Testis (tissue), 3 donors: ENCODE measurements around the gene TMEM273. TPM values are rescaled to one million over a fixed set of nuclear protein-coding genes. Genes with fewer than 3 reads are reported as not detected.

Experiments used
- DNase-seq: peaks from one replicate; pipeline ENCODE4 v3.0.0-alpha.2; 2019
- H3K27ac ChIP-seq, 2 donors: fragments of 200-600 bp; sonication (generic); one replicate each; pipeline ENCODE4 v1.5.1; 2019
- H3K27me3 ChIP-seq: fragments of 200-600 bp; sonication (generic); one replicate; pipeline ENCODE4 v1.5.1; 2019
- H3K36me3 ChIP-seq: fragments of 200-600 bp; sonication (generic); one replicate; pipeline ENCODE4 v1.5.1; 2017; ENCODE audit warnings: low read depth; ENCODE audit errors: missing control alignments
- H3K4me1 ChIP-seq: fragments of 200-600 bp; sonication (generic); one replicate; pipeline ENCODE4 v1.5.1; 2019
- H3K4me3 ChIP-seq, 2 donors: fragments of 200-600 bp; sonication (generic); one replicate each; pipeline ENCODE4 v1.5.1; 2017 to 2019
- H3K9me3 ChIP-seq: fragments of 200-600 bp; sonication (generic); one replicate; pipeline ENCODE4 v1.5.1; 2017
- CTCF ChIP-seq, 3 experiments: fragments of 450-650 bp in 2 of 3; fragments of 200-600 bp in 1 of 3; sonication (generic) in 1 of 3; IDR thresholded peaks; one replicate each; pipeline ENCODE4 v1.5.1; 2016 to 2019; ENCODE audit warnings: antibody characterized with exemption in 3 of 3, mild to moderate bottlenecking in 2 of 3, moderate library complexity in 1 of 3
- POLR2A ChIP-seq: fragments of 450-650 bp; IDR thresholded peaks from one replicate; pipeline ENCODE4 v1.6.1; 2017; ENCODE audit warnings: antibody characterized with exemption, mild to moderate bottlenecking, moderate library complexity
- WGBS, 2 donors: methylation state at CpG; one replicate each; pipeline ENCODE4 v1.1.5; 2018; 5-methylcytosine and 5-hydroxymethylcytosine counted together
- intact Hi-C: fragments of 100-400 bp; cut with DNase I; formaldehyde crosslinking; loops from one replicate; pipeline ENCODE4 v1.15.1; 2023; ENCODE audit warnings: low total_unique reads
- polyA plus RNA-seq: library from polyadenylated mRNA; stranded (reverse); fragments of 350-450 nt; fragmentation: Illumina TruSeq; extraction: RNeasy Lipid Tissue Mini Kit (QIAGEN cat#74804); gene quantifications from one replicate; pipeline ENCODE4 v1.2.3, GENCODE V29; 2014; ENCODE audit warnings: low read depth, low replicate concordance; ENCODE audit not compliant: insufficient read depth
- total RNA-seq, 2 donors: library from RNA; depleted of rRNA; stranded (reverse); fragments of >200 nt; gene quantifications; one replicate each; pipeline ENCODE4 v1.2.3, GENCODE V29; 2016

The TMEM273 gene
- total and polyA plus RNA-seq, 3 donors from 2014 or later = 4.5 to 8.2 (median 5.3) TPM

- peaks cover 14% of the 10 kb centered on the region for H3K4me1 ChIP-seq
- DNase-seq = no peak
- no peaks in the 10 kb centered on the region for H3K9me3 ChIP-seq
- intact Hi-C loops = no loop called here
- H3K36me3 ChIP-seq = no peaks in the 10 kb centered on the region
- 91 to 98% methylated on average over 17 of the region's 17 CpGs for WGBS, 2 donors
- H3K27ac ChIP-seq = no peak overlapping the region
- H3K4me3 ChIP-seq = no peak overlapping the region
- H3K27me3 ChIP-seq = no peaks in the 10 kb centered on the region
- TF ChIP-seq POLR2A = no peak
- TF ChIP-seq CTCF (IDR thresholded peaks at IDR 0.05) = no peak
Observed at GRCh38 chr10:49107111-49107886, 80.9 kb downstream of the TMEM273 start.

GRCh38 chr10:49106451-49106850 lies 81.7 kb downstream of the TMEM273 start:
- H3K27ac ChIP-seq = no peak overlapping the region
- no peaks in the 10 kb centered on the region for H3K27me3 ChIP-seq
- peaks cover 6% of the 10 kb centered on the region for H3K4me1 ChIP-seq
- H3K4me3 ChIP-seq = no peak overlapping the region
- TF ChIP-seq POLR2A (no peak), CTCF (IDR thresholded peaks at IDR 0.05) (no peak)
- WGBS, 2 donors = 48 to 52% methylated on average over 5 to 7 of the region's 7 CpGs
- DNase-seq = peak; percentile 85
- H3K9me3 ChIP-seq = no peaks in the 10 kb centered on the region
- H3K36me3 ChIP-seq = no peaks in the 10 kb centered on the region
- intact Hi-C loops = no loop called here

- Histone ChIP-seq H3K27me3 (no peaks in the 10 kb centered on the region), H3K4me3 (no peak overlapping the region), H3K36me3 (no peaks in the 10 kb centered on the region), H3K4me1 (peaks cover 5% of the 10 kb centered on the region), H3K27ac (no peak overlapping the region), H3K9me3 (no peaks in the 10 kb centered on the region)
- TF ChIP-seq CTCF (IDR thresholded peaks at IDR 0.05) (no peak), POLR2A (no peak)
- intact Hi-C loops = no loop called here
- 66 to 82% methylated on average over 4 of the region's 4 CpGs for WGBS, 2 donors
- DNase-seq = no peak
Observed at GRCh38 chr10:49105076-49105475, 83.1 kb downstream of the TMEM273 start.

Other genes with a start within 250 kb of the TMEM273 start
- gene LRRC18, start 248.6 kb downstream of the TMEM273 start, total RNA-seq = 10 to 100 TPM in 1 of 2 donors, 1 to 10 TPM in 1; 7.8 to 12.6 TPM
- 23.1 TPM for gene LRRC18, start 248.6 kb downstream of the TMEM273 start, polyA plus RNA-seq
- 10 to 100 TPM; 26.0 to 35.8 TPM for gene VSTM4, start 72.9 kb downstream of the TMEM273 start, total RNA-seq
- gene VSTM4, start 72.9 kb downstream of the TMEM273 start, polyA plus RNA-seq = 25.6 TPM
- 10 to 100 TPM in 1 of 2 donors, 1 to 10 TPM in 1; 1.2 to 11.7 TPM for gene FAM170B, start 54.4 kb downstream of the TMEM273 start, total RNA-seq
- 10.5 TPM for gene FAM170B, start 54.4 kb downstream of the TMEM273 start, polyA plus RNA-seq
- under 1 TPM; 0.08 to 0.12 TPM for gene C10orf71, start 110.8 kb upstream of the TMEM273 start, total RNA-seq
- gene C10orf71, start 110.8 kb upstream of the TMEM273 start, polyA plus RNA-seq = 0.79 TPM
- gene DRGX, start 207.7 kb upstream of the TMEM273 start, total RNA-seq = not detected
- 0.33 TPM for gene DRGX, start 207.7 kb upstream of the TMEM273 start, polyA plus RNA-seq